K562 (cell line): Measurements from ENCODE around the gene HOXB5. TPM values are rescaled to one million over a fixed set of nuclear protein-coding genes. Genes with fewer than 3 reads are reported as not detected.

Source experiments
- ARNT ChIP-seq, 2 experiments: fragments of 450-650 bp; IDR thresholded peaks; 2 replicates each; pipeline ENCODE4 v1.6.1; 2016; ENCODE audit warnings: mild to moderate bottlenecking in 1 of 2
- CHD1 ChIP-seq: fragments of 200-600 bp; sonication (generic); IDR thresholded peaks from one replicate; pipeline ENCODE4 v1.6.1; 2012; ENCODE audit warnings: mild to moderate bottlenecking, moderate library complexity, low read length, inconsistent platforms
- PRMT5 ChIP-seq: sonication (generic); formaldehyde crosslinking; IDR thresholded peaks from 2 replicates; pipeline ENCODE4 v1.5.0; 2020; ENCODE audit warnings: missing genetic modification reagents
- PURB ChIP-seq: sonication (generic); formaldehyde crosslinking; IDR thresholded peaks from 2 replicates; pipeline ENCODE4 v1.9.0; 2021; ENCODE audit warnings: low read depth, mild to moderate bottlenecking, missing genetic modification reagents
- RBM25 ChIP-seq: fragments of 200-400 bp; formaldehyde crosslinking; IDR thresholded peaks from 2 replicates; pipeline ENCODE4 v1.6.1; 2018; ENCODE audit warnings: low read length, low read depth, moderate library complexity; ENCODE audit not compliant: severe bottlenecking
- TARDBP ChIP-seq: fragments of 450-650 bp; IDR thresholded peaks from 2 replicates; pipeline ENCODE4 v1.6.1; 2016
- ZBTB7A ChIP-seq: IDR thresholded peaks from 2 replicates; pipeline ENCODE4 v1.6.1; 2011; ENCODE audit warnings: low read depth, mild to moderate bottlenecking, low read length, moderate library complexity, borderline replicate concordance; ENCODE audit not compliant: control insufficient read depth
- polyA plus RNA-seq, 8 experiments: library from polyadenylated mRNA; depleted of rRNA in 4 of 8; stranded (reverse) in 5 of 8; unstranded in 3 of 8; fragments of >200 nt; fragmentation: Nextera tagmentation in 2 of 8; fragmentation: Illumina TruSeq in 1 of 8; extraction: Ambion mirVana in 2 of 8; extraction: Trizol in 1 of 8; gene quantifications; 2 replicates each; pipeline versions ENCODE4 v1.2.1 to v1.2.3, GENCODE V29; 2011 to 2014; ENCODE audit warnings: inconsistent platforms in 1 of 8, missing spikeins in 1 of 8
- total RNA-seq, 7 experiments: library from RNA; depleted of rRNA in 6 of 7; stranded (reverse); fragments of >200 nt in 6 of 7; fragmentation: Illumina TruSeq in 2 of 7; extraction: Trizol in 2 of 7; gene quantifications; 2 replicates each; pipeline versions ENCODE4 v1.2.1 to v1.2.3, GENCODE V29; 2011 to 2021; ENCODE audit warnings: low replicate concordance in 1 of 7
- TF ChIP-seq, protein P1 (sequence below), 2 experiments: fragments of 450-650 bp; formaldehyde crosslinking in 1 of 2; IDR thresholded peaks; 2 replicates each; pipeline versions ENCODE4 v1.4.0 to v1.6.1; 2014 to 2020; ENCODE audit warnings: mild to moderate bottlenecking in 2 of 2, borderline replicate concordance in 1 of 2, low read depth in 1 of 2
- TF ChIP-seq, protein P2 (sequence below): fragments of 450-650 bp; IDR thresholded peaks from 2 replicates; pipeline ENCODE4 v1.6.1; 2018; ENCODE audit not compliant: partially characterized antibody
- TF ChIP-seq, protein P3 (sequence below), 2 experiments: IDR thresholded peaks; 2 replicates each; pipeline ENCODE4 v1.6.1; 2011; ENCODE audit warnings: borderline replicate concordance in 1 of 2, control low read depth in 1 of 2, low read depth in 1 of 2, low read length in 1 of 2, mild to moderate bottlenecking in 1 of 2, mixed read lengths in 1 of 2, moderate library complexity in 1 of 2; ENCODE audit not compliant: insufficient read depth in 1 of 2, insufficient read length in 1 of 2, poor library complexity in 1 of 2, severe bottlenecking in 1 of 2; ENCODE audit errors: extremely low read depth in 1 of 2
- TF ChIP-seq, protein P4 (sequence below): sonication (generic); formaldehyde crosslinking; IDR thresholded peaks from 2 replicates; pipeline ENCODE4 v1.8.0; 2022; ENCODE audit warnings: mild to moderate bottlenecking, missing genetic modification reagents

The HOXB5 gene
- total and polyA plus RNA-seq, 9 of the 15 experiments (the other 6 are each of a cell fraction or from before 2014, with no cell fraction given), result 0.24 to 2.7 (median 0.65) TPM

DNA sequence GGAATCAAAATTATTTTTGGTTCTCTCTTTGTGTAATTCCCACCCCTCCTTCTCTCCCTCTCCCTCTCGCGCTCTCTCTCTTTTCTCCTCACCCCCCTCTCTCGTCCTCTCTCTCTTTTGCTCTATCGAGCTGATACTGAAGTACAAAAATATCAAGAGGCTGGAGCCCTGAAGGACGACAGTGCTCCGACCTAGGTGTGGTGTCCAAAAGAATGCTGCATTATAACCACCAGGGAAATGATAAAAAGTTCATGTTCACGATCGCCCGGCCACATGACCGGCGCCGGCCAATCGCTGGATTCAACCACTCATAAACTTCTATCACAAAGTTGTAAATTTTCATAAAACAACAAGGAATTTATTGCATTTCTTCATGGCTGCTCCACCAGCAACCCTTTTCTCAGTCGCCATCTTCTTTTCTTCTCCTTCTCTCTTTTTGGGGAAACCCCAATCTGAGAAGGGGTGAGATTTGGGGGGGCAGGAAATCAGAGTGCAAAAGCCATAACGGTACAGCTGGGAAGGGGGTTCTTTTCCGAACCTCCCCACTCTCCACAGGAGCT lies 11.3 kb upstream of the HOXB5 start, which contains the start of gene HOXB6 (continued):
- TF ChIP-seq, protein P1, sequence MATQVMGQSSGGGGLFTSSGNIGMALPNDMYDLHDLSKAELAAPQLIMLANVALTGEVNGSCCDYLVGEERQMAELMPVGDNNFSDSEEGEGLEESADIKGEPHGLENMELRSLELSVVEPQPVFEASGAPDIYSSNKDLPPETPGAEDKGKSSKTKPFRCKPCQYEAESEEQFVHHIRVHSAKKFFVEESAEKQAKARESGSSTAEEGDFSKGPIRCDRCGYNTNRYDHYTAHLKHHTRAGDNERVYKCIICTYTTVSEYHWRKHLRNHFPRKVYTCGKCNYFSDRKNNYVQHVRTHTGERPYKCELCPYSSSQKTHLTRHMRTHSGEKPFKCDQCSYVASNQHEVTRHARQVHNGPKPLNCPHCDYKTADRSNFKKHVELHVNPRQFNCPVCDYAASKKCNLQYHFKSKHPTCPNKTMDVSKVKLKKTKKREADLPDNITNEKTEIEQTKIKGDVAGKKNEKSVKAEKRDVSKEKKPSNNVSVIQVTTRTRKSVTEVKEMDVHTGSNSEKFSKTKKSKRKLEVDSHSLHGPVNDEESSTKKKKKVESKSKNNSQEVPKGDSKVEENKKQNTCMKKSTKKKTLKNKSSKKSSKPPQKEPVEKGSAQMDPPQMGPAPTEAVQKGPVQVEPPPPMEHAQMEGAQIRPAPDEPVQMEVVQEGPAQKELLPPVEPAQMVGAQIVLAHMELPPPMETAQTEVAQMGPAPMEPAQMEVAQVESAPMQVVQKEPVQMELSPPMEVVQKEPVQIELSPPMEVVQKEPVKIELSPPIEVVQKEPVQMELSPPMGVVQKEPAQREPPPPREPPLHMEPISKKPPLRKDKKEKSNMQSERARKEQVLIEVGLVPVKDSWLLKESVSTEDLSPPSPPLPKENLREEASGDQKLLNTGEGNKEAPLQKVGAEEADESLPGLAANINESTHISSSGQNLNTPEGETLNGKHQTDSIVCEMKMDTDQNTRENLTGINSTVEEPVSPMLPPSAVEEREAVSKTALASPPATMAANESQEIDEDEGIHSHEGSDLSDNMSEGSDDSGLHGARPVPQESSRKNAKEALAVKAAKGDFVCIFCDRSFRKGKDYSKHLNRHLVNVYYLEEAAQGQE (IDR thresholded peaks at IDR 0.05; ENCODE audit: borderline replicate concordance), result peak; percentile 56; the same call in 1 of the 2 replicates
- TF ChIP-seq, protein P1 (CRISPR knock-in tag; IDR thresholded peaks at IDR 0.05; ENCODE audit: low read depth), result no peak
- TF ChIP-seq RBM25, result peak; percentile 63
- no peak for TF ChIP-seq TARDBP
- no peak for TF ChIP-seq CHD1
- no peak for TF ChIP-seq ARNT (IDR thresholded peaks at IDR 0.05)
- no peak for TF ChIP-seq PRMT5 (CRISPR knock-in tag)
- TF ChIP-seq, protein P2, sequence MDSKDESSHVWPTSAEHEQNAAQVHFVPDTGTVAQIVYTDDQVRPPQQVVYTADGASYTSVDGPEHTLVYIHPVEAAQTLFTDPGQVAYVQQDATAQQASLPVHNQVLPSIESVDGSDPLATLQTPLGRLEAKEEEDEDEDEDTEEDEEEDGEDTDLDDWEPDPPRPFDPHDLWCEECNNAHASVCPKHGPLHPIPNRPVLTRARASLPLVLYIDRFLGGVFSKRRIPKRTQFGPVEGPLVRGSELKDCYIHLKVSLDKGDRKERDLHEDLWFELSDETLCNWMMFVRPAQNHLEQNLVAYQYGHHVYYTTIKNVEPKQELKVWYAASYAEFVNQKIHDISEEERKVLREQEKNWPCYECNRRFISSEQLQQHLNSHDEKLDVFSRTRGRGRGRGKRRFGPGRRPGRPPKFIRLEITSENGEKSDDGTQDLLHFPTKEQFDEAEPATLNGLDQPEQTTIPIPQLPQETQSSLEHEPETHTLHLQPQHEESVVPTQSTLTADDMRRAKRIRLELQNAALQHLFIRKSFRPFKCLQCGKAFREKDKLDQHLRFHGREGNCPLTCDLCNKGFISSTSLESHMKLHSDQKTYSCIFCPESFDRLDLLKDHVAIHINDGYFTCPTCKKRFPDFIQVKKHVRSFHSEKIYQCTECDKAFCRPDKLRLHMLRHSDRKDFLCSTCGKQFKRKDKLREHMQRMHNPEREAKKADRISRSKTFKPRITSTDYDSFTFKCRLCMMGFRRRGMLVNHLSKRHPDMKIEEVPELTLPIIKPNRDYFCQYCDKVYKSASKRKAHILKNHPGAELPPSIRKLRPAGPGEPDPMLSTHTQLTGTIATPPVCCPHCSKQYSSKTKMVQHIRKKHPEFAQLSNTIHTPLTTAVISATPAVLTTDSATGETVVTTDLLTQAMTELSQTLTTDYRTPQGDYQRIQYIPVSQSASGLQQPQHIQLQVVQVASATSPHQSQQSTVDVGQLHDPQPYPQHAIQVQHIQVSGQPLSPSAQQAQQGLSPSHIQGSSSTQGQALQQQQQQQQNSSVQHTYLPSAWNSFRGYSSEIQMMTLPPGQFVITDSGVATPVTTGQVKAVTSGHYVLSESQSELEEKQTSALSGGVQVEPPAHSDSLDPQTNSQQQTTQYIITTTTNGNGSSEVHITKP, result no peak
- TF ChIP-seq, protein P3, sequence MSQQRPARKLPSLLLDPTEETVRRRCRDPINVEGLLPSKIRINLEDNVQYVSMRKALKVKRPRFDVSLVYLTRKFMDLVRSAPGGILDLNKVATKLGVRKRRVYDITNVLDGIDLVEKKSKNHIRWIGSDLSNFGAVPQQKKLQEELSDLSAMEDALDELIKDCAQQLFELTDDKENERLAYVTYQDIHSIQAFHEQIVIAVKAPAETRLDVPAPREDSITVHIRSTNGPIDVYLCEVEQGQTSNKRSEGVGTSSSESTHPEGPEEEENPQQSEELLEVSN (IDR thresholded peaks at IDR 0.05; ENCODE audit: borderline replicate concordance in 1 of 2, extremely low read depth in 1 of 2, insufficient read depth in 1 of 2, insufficient read length in 1 of 2, low read depth in 1 of 2, low read length in 1 of 2, poor library complexity in 1 of 2, severe bottlenecking in 1 of 2), result peak in 1 of 2 experiments; percentile 27
- TF ChIP-seq ZBTB7A, result 0 out of 2 replicates have a peak, but pooled peaks have one; percentile 1
- TF ChIP-seq, protein P4, sequence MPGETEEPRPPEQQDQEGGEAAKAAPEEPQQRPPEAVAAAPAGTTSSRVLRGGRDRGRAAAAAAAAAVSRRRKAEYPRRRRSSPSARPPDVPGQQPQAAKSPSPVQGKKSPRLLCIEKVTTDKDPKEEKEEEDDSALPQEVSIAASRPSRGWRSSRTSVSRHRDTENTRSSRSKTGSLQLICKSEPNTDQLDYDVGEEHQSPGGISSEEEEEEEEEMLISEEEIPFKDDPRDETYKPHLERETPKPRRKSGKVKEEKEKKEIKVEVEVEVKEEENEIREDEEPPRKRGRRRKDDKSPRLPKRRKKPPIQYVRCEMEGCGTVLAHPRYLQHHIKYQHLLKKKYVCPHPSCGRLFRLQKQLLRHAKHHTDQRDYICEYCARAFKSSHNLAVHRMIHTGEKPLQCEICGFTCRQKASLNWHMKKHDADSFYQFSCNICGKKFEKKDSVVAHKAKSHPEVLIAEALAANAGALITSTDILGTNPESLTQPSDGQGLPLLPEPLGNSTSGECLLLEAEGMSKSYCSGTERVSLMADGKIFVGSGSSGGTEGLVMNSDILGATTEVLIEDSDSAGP, result no peak
- no peak for TF ChIP-seq PURB (CRISPR knock-in tag)
